HG03039 (cell line): Measurements from ENCODE around the gene ZNF841.
"Not testable (repeated sequence)": the region's sequence is repeated elsewhere in the genome, so short reads cannot be mapped to it uniquely, and the experiment has no call there.

Experiments used
- ATAC-seq: cut with Tn5 transposase; IDR thresholded peaks from one replicate; pipeline ENCODE4 v1.9.1; 2021; ENCODE audit warnings: mild to moderate bottlenecking, moderate library complexity; ENCODE audit not compliant: unreplicated experiment

ZNF841 gene

DNA sequence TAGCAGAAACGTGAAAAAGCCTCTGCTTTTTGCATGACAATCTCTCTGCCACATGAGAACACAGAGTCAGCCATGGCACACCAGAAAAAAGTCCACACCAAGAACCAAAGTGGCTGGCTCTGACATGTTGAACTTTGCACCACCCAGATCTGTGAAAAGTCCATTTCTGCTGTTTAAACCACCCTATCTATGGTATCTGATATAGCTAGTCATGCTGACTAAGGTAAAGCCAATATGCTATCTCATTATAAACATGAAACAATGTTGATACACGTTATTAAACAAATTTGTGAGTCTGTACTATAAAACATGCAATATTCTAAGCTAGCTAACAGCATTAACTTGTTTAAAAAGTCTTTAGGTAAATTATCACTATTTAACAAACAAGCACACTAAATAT lies 25.9 kb downstream of the ZNF841 start:
- ATAC-seq = no peak

DNA sequence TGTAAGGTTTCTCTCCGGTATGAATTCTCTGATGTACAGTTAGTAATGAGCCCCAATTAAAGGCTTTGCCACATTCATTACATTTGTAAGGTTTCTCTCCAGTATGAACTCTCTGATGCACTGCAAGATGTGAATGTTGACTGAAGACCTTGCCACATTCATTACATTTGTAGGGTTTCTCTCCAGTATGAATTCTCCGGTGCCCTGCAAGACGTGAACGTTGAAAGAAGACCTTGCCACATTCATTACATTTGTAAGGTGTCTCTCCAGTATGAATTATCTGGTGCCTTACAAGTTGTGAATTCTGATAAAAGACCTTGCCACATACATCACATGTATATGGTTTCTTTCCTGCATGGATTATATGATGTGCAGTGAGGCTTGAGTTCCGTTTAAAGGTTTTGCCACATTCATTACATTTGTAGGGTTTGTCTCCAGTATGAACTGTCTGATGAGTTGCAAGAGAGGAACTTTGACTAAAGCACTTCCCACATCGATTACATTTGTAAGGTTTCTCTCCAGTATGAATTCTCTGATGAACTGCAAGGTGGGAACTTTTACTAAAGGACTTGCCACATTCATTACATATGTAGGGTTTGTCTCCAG lies 29.2 kb downstream of the ZNF841 start:
- ATAC-seq = no peak

GRCh38 chr19:52065399-52065798 lies 30.2 kb downstream of the ZNF841 start:
- no peak for ATAC-seq

- not testable (repeated sequence) for ATAC-seq
Observed at GRCh38 chr19:52056480-52056879, 39.1 kb downstream of the ZNF841 start.

DNA sequence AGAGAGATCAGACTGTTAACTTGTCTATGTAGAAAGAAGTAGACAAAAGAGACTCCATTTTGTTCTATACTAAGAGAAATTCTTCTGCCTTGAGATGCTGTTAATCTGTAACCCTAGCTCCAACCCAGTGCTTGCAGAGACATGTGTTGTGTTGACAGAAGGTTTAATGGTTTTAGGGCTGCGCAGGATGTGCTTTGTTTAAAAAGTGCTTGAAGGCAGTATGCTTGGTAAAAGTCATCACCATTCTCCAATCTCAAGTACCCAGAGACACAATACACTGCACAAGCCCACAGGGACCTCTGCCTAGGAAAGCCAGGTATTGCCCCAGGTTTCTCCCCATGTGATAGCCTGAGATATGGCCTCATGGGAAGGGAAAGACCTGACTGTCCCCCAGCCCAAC lies 43.8 kb downstream of the ZNF841 start:
- not testable (repeated sequence) for ATAC-seq

- ATAC-seq = peak; percentile 90
Observed at GRCh38 chr19:52048555-52049501, 46.7 kb downstream of the ZNF841 start, which contains the start of gene ZNF432. ZNF432 (minus strand) TSS chr19:52048838; CDS start chr19:52046868, 1,970 bp downstream.

DNA sequence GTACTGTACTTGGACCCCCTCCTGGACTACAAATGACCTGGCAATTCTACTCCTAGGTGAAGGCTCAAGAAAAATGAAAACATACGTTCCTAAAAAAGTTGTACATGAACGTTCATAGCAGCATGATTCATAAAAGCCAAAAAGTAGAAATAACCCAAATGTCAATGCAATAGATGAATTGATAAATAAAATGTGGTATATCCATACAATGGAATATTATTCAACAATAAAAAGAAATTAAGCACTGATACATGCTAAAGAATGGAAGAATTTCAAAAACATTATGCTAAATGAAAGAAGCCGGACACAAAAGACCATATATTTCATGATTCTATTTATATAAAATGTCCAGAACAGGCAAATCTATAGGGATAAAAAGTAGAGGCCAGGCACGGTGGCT lies 56.4 kb downstream of the ZNF841 start:
- no peak for ATAC-seq

- ATAC-seq = no peak
Observed at GRCh38 chr19:52034051-52034728, 61.4 kb downstream of the ZNF841 start.

GRCh38 chr19:52028780-52029123 lies 66.8 kb downstream of the ZNF841 start:
- ATAC-seq = peak; percentile 21

- peak; percentile 84 for ATAC-seq
Observed at GRCh38 chr19:52028027-52028779, 67.4 kb downstream of the ZNF841 start, which contains the start of gene ZNF614. ZNF614 (minus strand) TSS chr19:52028379; CDS start chr19:52025745, 2,634 bp downstream.

GRCh38 chr19:52026255-52026990 lies 69.1 kb downstream of the ZNF841 start:
- ATAC-seq = not testable (repeated sequence)

- ATAC-seq = not testable (repeated sequence)
Observed at GRCh38 chr19:52024478-52024877, 71.1 kb downstream of the ZNF841 start.

GRCh38 chr19:52022193-52022592 lies 73.4 kb downstream of the ZNF841 start:
- ATAC-seq = no peak

DNA sequence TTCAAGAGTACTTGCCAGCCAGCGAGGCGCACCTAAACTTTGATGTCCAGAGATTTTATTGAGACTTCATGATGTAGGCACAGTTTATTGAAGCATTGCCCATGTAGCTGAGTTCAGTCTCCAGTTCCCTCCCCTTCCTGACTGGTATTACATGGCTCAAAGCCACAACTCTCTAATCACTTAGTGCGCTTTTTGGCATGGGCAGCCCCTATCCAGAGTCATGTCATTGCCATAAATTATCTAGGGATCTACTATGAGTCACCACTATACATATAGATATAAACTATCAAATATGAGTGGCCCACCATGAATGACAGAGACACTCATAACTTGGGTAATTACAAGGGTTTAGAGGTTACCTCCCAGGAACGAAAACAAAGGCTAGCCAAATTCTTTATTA lies 75.1 kb downstream of the ZNF841 start:
- no peak for ATAC-seq
